Activated B cell treated with CpG ODN at 0.5 μM for 24 hours (primary cell): Measurements from ENCODE around the gene ARHGAP26. TPM values are rescaled to one million over a fixed set of nuclear protein-coding genes. Genes with fewer than 3 reads are reported as not detected.

Experiments used
- ATAC-seq: fragments of 200-7000 bp; cut with Tn5 transposase; one replicate; pipeline ENCODE4 v1.10.0; 2021; ENCODE audit warnings: low read depth, mild to moderate bottlenecking, moderate library complexity
- CTCF ChIA-PET: fragments of 350-600 bp; sonication (Branson Sonifier 250); formaldehyde crosslinking; loops from one replicate; lab custom pipeline; 2021; ENCODE audit warnings: antibody characterized with exemption; lab: Charles Lee
- POLR2A ChIA-PET: fragments of 350-600 bp; sonication (Branson Sonifier 250); formaldehyde crosslinking; loops from one replicate; lab custom pipeline; 2021; ENCODE audit warnings: antibody characterized with exemption; lab: Charles Lee
- DNase-seq: peaks from one replicate; pipeline ENCODE4 v3.0.0; 2022
- H3K27ac Mint-ChIP-seq: one replicate; pipeline ENCODE4 v1.8.0; 2020; ENCODE audit warnings: mixed read lengths
- H3K27me3 Mint-ChIP-seq: one replicate; pipeline ENCODE4 v1.8.0; 2021; ENCODE audit warnings: mixed read lengths
- H3K36me3 Mint-ChIP-seq: one replicate; pipeline ENCODE4 v1.8.0; 2021; ENCODE audit warnings: low read depth, mixed read lengths
- H3K4me1 Mint-ChIP-seq: one replicate; pipeline ENCODE4 v1.8.0; 2021; ENCODE audit warnings: mixed read lengths
- H3K4me3 Mint-ChIP-seq: one replicate; pipeline ENCODE4 v1.8.0; 2020; ENCODE audit warnings: mild to moderate bottlenecking, mixed read lengths
- H3K9me3 Mint-ChIP-seq: one replicate; pipeline ENCODE4 v1.8.0; 2020; ENCODE audit warnings: mixed read lengths
- intact Hi-C: fragments of 100-400 bp; cut with micrococcal nuclease; formaldehyde crosslinking; loops from one replicate; pipeline ENCODE4 v1.15.1; 2024
- total RNA-seq: library from RNA; stranded (reverse); gene quantifications from 2 replicates; pipeline ENCODE4 v1.2.3, GENCODE V29; 2022
- TF ChIP-seq, protein P1 (sequence below): fragments of 200-600 bp; IDR thresholded peaks from one replicate; pipeline ENCODE4 v1.8.0; 2022; ENCODE audit warnings: antibody characterized with exemption, mild to moderate bottlenecking

ARHGAP26 gene
- total RNA-seq, 1 donor from 2014 or later: 20.9 TPM

DNA sequence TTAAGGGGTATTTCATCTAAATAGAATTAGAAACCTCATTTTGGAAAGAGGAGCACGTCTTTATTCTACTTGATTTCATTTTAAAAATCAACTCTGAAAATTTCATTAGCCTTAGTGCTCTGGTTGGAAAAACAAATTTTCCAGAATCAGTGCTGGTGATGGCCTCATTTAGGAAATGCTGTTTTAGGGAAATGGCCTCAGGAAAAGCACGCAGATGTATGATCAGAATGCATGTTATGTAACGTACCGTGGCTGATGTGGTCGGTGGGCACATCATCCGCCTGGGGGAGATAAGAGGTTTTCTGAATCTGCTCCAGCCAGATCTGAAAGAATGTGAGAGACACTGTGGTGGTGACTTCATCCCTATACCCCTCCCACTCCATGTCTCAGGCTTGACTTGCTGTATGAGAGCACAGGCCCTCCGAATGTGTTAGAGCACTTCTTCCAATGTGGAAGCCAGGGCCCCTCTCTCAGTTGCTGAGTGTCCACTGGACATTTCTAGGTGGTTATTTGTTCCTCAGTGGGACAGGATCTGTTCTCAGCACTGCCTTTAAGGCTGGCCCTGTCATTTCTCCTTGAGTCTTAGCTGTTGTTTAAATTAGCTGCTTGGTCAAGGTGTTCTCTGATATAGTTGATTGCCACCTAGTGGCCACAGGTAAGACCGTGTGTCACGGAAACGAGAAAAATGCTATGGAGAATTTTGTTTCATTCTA is 96.5 kb downstream of the ARHGAP26 start:
- no peak overlapping the region for H3K4me3 Mint-ChIP-seq
- H3K4me1 Mint-ChIP-seq: peaks cover 11% of the 10 kb centered on the region
- ATAC-seq (peak; percentile 92), DNase-seq (no peak)
- intact Hi-C loops: loop anchor here (1.0 kb wide), 6 partner anchors 14 to 153 kb away; partner anchors contain the start of gene ARHGAP26
- ChIA-PET CTCF (interaction anchor here (0.6 to 9.7 kb wide), 21 partner anchors 10 to 211 kb away, joined by 3 to 204 read pairs (median 4); partner anchors contain the start of gene ARHGAP26), POLR2A (interaction anchor here (0.6 kb wide), 1 partner anchor 75 kb away, joined by 8 read pairs; no protein-coding TSS in a partner anchor)
- TF ChIP-seq, protein P1, sequence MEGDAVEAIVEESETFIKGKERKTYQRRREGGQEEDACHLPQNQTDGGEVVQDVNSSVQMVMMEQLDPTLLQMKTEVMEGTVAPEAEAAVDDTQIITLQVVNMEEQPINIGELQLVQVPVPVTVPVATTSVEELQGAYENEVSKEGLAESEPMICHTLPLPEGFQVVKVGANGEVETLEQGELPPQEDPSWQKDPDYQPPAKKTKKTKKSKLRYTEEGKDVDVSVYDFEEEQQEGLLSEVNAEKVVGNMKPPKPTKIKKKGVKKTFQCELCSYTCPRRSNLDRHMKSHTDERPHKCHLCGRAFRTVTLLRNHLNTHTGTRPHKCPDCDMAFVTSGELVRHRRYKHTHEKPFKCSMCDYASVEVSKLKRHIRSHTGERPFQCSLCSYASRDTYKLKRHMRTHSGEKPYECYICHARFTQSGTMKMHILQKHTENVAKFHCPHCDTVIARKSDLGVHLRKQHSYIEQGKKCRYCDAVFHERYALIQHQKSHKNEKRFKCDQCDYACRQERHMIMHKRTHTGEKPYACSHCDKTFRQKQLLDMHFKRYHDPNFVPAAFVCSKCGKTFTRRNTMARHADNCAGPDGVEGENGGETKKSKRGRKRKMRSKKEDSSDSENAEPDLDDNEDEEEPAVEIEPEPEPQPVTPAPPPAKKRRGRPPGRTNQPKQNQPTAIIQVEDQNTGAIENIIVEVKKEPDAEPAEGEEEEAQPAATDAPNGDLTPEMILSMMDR: no peak
- no peak overlapping the region for H3K27ac Mint-ChIP-seq
- no peaks in the 10 kb centered on the region for H3K36me3 Mint-ChIP-seq
- no peaks in the 10 kb centered on the region for H3K27me3 Mint-ChIP-seq
- H3K9me3 Mint-ChIP-seq: no peaks in the 10 kb centered on the region

DNA sequence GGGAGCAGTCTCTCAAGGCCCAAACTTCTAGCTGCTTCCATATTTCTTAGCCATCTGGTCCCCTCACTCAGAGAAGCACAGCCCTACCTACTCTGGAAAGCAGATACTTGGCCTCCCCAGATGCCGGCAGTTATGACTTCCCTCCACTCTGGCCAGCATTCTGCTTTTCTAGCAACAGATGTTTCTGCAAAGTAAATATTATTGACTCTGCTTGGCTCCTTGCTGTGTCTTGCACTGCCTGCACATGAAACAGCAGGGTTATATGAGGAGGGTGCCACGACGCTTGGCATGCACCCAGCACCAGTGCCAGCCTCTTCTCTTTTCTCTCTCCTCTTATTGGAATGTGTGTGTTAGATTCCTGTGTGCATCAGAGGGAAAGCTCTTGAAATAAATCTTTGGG is 99.7 kb downstream of the ARHGAP26 start:
- Mint-ChIP-seq H3K27ac (no peak overlapping the region), H3K4me3 (no peak overlapping the region), H3K9me3 (no peaks in the 10 kb centered on the region), H3K4me1 (peaks cover 11% of the 10 kb centered on the region), H3K27me3 (no peaks in the 10 kb centered on the region), H3K36me3 (no peaks in the 10 kb centered on the region)
- ChIA-PET CTCF (interaction anchor here (1.2 to 9.7 kb wide), 3 partner anchors 10 to 119 kb away, joined by 5 to 204 read pairs (median 7); partner anchors contain the start of gene ARHGAP26), POLR2A (no interaction called here)
- ATAC-seq (no peak), DNase-seq (no peak)
- intact Hi-C loops: no loop called here
- TF ChIP-seq, protein P1: no peak

DNA sequence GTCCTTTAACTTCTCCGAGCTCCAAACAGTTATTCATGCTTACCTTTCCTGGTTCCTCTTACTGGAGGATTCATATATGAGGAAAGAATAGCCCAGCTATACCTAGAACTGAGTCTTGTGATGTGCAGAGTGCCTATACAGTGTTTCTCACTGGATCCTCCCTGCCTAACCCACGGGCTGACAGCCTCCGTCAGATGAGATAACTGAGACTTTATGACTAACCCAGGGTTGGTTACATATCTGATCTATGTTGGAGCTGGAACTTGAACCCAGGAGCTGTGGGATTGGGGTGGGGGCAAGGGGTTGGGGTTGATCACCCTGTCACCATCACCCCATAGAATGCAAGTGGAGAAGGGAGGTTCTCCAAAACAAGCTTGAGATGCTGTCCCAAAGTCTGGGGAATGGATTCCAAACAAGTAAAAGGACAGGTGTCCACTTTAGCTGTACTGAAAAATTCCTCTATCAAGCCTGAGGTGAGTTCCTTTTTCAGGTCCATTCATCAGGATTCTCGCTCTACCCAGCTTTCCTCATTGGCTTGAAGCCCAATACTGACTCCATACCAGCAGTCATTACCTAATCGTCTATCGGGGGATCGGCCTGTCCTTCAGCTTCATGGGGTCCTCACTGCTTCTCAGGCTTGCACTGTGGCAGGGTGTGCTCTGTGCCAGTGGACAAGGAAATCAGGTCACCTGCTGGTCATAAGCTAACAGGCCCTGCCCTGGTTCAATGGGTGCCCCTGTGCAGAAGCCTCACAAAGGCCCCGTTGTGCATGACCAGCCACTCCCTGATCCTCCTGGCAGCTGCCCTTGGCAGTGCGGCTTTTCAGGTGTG is 100.6 kb downstream of the ARHGAP26 start:
- ATAC-seq: no peak
- H3K27me3 Mint-ChIP-seq: no peaks in the 10 kb centered on the region
- no peak overlapping the region for H3K4me3 Mint-ChIP-seq
- H3K9me3 Mint-ChIP-seq: no peaks in the 10 kb centered on the region
- no peaks in the 10 kb centered on the region for H3K36me3 Mint-ChIP-seq
- H3K27ac Mint-ChIP-seq: no peak overlapping the region
- TF ChIP-seq, protein P1: no peak
- CTCF ChIA-PET: interaction anchor here (0.9 to 9.7 kb wide), 7 partner anchors 9 to 158 kb away, joined by 3 to 204 read pairs (median 4); partner anchors contain the start of gene ARHGAP26
- intact Hi-C loops: no loop called here
- peaks cover 11% of the 10 kb centered on the region for H3K4me1 Mint-ChIP-seq
- POLR2A ChIA-PET: interaction anchor here (0.6 kb wide), 1 partner anchor 297 kb away, joined by 6 read pairs; no protein-coding TSS in a partner anchor
- DNase-seq: no peak

DNA sequence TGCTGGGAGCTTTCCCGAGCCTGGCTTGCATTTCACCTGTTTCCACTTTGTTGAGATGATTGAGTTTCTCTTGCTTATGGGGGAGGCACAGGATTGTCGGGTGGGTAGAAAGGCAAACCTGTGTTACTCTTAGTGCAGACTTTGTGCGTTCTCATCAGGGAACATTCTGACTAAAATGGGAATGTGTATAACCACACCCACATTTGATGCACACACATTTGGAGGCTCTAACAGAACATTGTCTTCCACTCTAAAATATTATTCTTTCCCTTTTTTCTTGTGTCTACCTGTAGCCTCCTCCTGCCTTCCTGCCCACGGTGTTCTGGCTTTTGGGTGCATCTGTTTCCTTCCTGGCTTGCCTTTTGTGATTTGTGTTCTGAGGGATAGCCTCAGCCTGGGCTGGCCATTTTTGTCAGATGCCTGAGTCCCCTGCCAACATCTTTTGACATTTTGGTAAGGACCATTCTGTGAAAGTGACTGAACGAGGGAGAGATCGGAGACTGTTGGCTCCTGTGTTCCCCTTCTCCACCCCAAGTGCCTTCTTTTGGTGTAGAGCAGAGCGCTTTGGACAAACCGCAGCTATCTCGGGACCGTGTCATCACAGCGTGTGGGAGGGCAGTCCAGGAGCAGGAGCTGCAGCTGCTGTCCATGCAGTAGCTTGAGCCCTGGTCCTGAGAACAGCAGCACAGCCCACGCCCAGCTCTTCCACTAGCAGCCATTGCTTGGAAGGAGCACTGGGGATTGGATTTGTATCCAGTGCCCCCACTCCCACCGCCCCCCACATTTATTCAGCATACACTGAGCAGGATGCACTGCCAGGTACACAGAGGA is 101.4 kb downstream of the ARHGAP26 start:
- TF ChIP-seq, protein P1: no peak
- no peak overlapping the region for H3K27ac Mint-ChIP-seq
- no peaks in the 10 kb centered on the region for H3K36me3 Mint-ChIP-seq
- ChIA-PET POLR2A (no interaction called here), CTCF (interaction anchor here (0.9 to 9.7 kb wide), 7 partner anchors 8 to 159 kb away, joined by 3 to 204 read pairs (median 4); partner anchors contain the start of gene ARHGAP26)
- H3K27me3 Mint-ChIP-seq: no peaks in the 10 kb centered on the region
- intact Hi-C loops: no loop called here
- no peaks in the 10 kb centered on the region for H3K9me3 Mint-ChIP-seq
- ATAC-seq (no peak), DNase-seq (no peak)
- peaks cover 11% of the 10 kb centered on the region for H3K4me1 Mint-ChIP-seq
- no peak overlapping the region for H3K4me3 Mint-ChIP-seq
